Measurements from ENCODE around the gene COL12A1. TPM values are rescaled to one million over a fixed set of nuclear protein-coding genes. Genes with fewer than 3 reads are reported as not detected.
A peak's percentile ranks its signal among the peaks of the same experiment; 100 is the strongest.

COL12A1 gene
- total and polyA plus RNA-seq, 2 of the 13 experiments (the other 11 are each of a cell fraction or from before 2014, with no cell fraction given), result 0.02 TPM; not detected in 1

GRCh38 chr6:75220357-75220756 is 14.5 kb upstream of the COL12A1 start:
- POLR2A ChIA-PET, result no interaction called here
- ATAC-seq (no peak), DNase-seq (ENCODE audit: low spot score) (no peak), FAIRE-seq (no peak)
- Histone ChIP-seq H3K4me1 (ENCODE audit: insufficient read depth, low read length) (peaks cover 19% of the 10 kb centered on the region), H3K4me2 (ENCODE audit: low read depth, low read length) (0 out of 2 replicates have a peak overlapping the region, but pooled peaks have one; percentile 0), H4K20me1 (ENCODE audit: insufficient read depth, low read length) (no peaks in the 10 kb centered on the region), H3K9me3 (ENCODE audit: low read length) (no peaks in the 10 kb centered on the region), H3K27me3 (ENCODE audit: control insufficient read depth in 1 of 2, insufficient read depth in 2 of 2, low read length in 2 of 2) (no peaks in the 10 kb centered on the region; a peak in 1 of 5 replicates), H3K36me3 (replicated peaks in 1 of 2; ENCODE audit: control insufficient read depth in 1 of 2, insufficient read depth in 2 of 2, low read length in 2 of 2) (no peaks in the 10 kb centered on the region), H3K4me3 (replicated peaks in 1 of 3; ENCODE audit: insufficient read depth in 1 of 3, low read depth in 2 of 3, low read length in 3 of 3) (no peak overlapping the region), H2AFZ (ENCODE audit: low read length) (peak overlapping the region; percentile 75), H3K27ac (ENCODE audit: extremely low read length, insufficient read depth, low read length) (no peak overlapping the region), H3K9ac (ENCODE audit: insufficient read depth, low read depth, low read length) (no peak overlapping the region), H3K79me2 (ENCODE audit: insufficient read depth, low read length) (no peaks in the 10 kb centered on the region)
- intact Hi-C loops (cut with micrococcal nuclease; ENCODE audit: unreplicated experiment), result no loop called here
- 10% methylated on average over 1 of the region's 1 CpG for WGBS (ENCODE audit: low lambda C conversion rate)
- BruUV-seq (replicated peaks), result no TSS peak
- in situ Hi-C loops (cut with HindIII; ENCODE audit: extremely low pct_ligation_motif_present, low pct_unique_long_range_greater_than_20kb), result loop anchor here (25.0 kb wide), 4 partner anchors 633 to 1483 kb away; no protein-coding TSS in a partner anchor
- TF ChIP-seq ELF3 (CRISPR knock-in tag; IDR thresholded peaks at IDR 0.05) (peak; percentile 87), GABPA (IDR thresholded peaks at IDR 0.05; ENCODE audit: low read depth, low read length) (no peak), GABPA (CRISPR knock-in tag; IDR thresholded peaks at IDR 0.05; ENCODE audit: low read depth) (peak; percentile 67), SAP130 (CRISPR knock-in tag; IDR thresholded peaks at IDR 0.05; ENCODE audit: low read depth) (no peak), ZNF207 (IDR thresholded peaks at IDR 0.05; ENCODE audit: borderline replicate concordance) (no peak), MAFF (IDR thresholded peaks at IDR 0.05; ENCODE audit: low read depth, low read length) (no peak), KDM5B (CRISPR knock-in tag; IDR thresholded peaks at IDR 0.05; ENCODE audit: borderline replicate concordance) (no peak), ZNF496 (CRISPR knock-in tag; IDR thresholded peaks at IDR 0.05; ENCODE audit: insufficient replicate concordance) (no peak), ZFAT (CRISPR knock-in tag; conservative IDR thresholded peaks at IDR 0.05) (no peak), ELF1 (CRISPR knock-in tag; IDR thresholded peaks at IDR 0.05) (peak; percentile 35; the same call in 1 of the 2 replicates), YEATS4 (CRISPR knock-in tag; IDR thresholded peaks at IDR 0.05; ENCODE audit: borderline replicate concordance) (no peak), LCORL (IDR thresholded peaks at IDR 0.05) (0 out of 2 replicates have a peak, but pooled peaks have one; percentile 17), LCORL (CRISPR knock-in tag; IDR thresholded peaks at IDR 0.05) (no peak), PAWR (CRISPR knock-in tag; IDR thresholded peaks at IDR 0.05; ENCODE audit: borderline replicate concordance) (no peak)
- CTCF ChIA-PET (ENCODE audit: low intra/inter-chr PET ratio, low total read pairs), result no interaction called here
